Stimulated activated CD4-positive, alpha-beta T cell treated with anti-CD3 and anti-CD28 coated beads, Interleukin-2, amount 100 ng/mL, for 24 hours (primary cell): Measurements from ENCODE around the gene SIRT1.
"Not testable (repeated sequence)": the region's sequence is repeated elsewhere in the genome, so short reads cannot be mapped to it uniquely, and the experiment has no call there.

Experiments
- DNase-seq, 2 donors: peaks; one replicate each; pipeline ENCODE4 v3.0.0-alpha.2; 2020

SIRT1 gene

GRCh38 chr10:67884313-67884841 is at the start of gene SIRT1:
TSS of gene SIRT1 (plus strand) at chr10:67884656. CDS start at chr10:67884722, 66 bp downstream.
- peak; percentile 90 to 93 for DNase-seq

- DNase-seq, result not testable (repeated sequence)
These were observed 48.7 kb upstream of the SIRT1 start for GRCh38 chr10:67835541-67836394.

- no peak for DNase-seq
These were observed 48.0 kb upstream of the SIRT1 start for GRCh38 chr10:67836488-67836887.

GRCh38 chr10:67836972-67837371 is 47.5 kb upstream of the SIRT1 start:
- no peak for DNase-seq

- no peak for DNase-seq
These were observed 46.7 kb upstream of the SIRT1 start, which contains the start of gene DNAJC12 for GRCh38 chr10:67837541-67838314. TSS of gene DNAJC12 (minus strand) at chr10:67838188. CDS start at chr10:67838011, 177 bp downstream.

- DNase-seq, result not testable (repeated sequence)
These were observed 44.9 kb upstream of the SIRT1 start for GRCh38 chr10:67839511-67839910.

- DNase-seq, result no peak
These were observed 44.5 kb upstream of the SIRT1 start for GRCh38 chr10:67839951-67840350.

- DNase-seq, result no peak
These were observed 42.7 kb upstream of the SIRT1 start for GRCh38 chr10:67841737-67842136.

GRCh38 chr10:67843284-67843683 is 41.2 kb upstream of the SIRT1 start:
- no peak for DNase-seq

GRCh38 chr10:67849331-67850011 is 35.0 kb upstream of the SIRT1 start:
- DNase-seq, result peak; percentile 94

GRCh38 chr10:67851186-67851585 is 33.3 kb upstream of the SIRT1 start:
- DNase-seq, result no peak

GRCh38 chr10:67852761-67853160 is 31.7 kb upstream of the SIRT1 start:
- DNase-seq, result no peak

GRCh38 chr10:67853512-67853911 is 30.9 kb upstream of the SIRT1 start:
- DNase-seq, result no peak

- DNase-seq, result no peak
These were observed 25.5 kb upstream of the SIRT1 start for GRCh38 chr10:67858971-67859370.

GRCh38 chr10:67861750-67862432 is 22.6 kb upstream of the SIRT1 start:
- no peak for DNase-seq

- no peak for DNase-seq
These were observed 21.4 kb upstream of the SIRT1 start for GRCh38 chr10:67863094-67863493.

- no peak for DNase-seq
These were observed 19.7 kb upstream of the SIRT1 start for GRCh38 chr10:67864607-67865371.

- no peak for DNase-seq
These were observed 16.3 kb upstream of the SIRT1 start for GRCh38 chr10:67868132-67868531.

GRCh38 chr10:67869996-67870395 is 14.5 kb upstream of the SIRT1 start:
- DNase-seq, result no peak

- DNase-seq, result no peak
These were observed 8.9 kb upstream of the SIRT1 start for GRCh38 chr10:67875340-67876238.
